GM12878 (cell line): ENCODE data around the gene RPS19BP1. TPM values are rescaled to one million over a fixed set of nuclear protein-coding genes. Genes with fewer than 3 reads are reported as not detected.

Source experiments
- ATAC-seq: fragments of 200-7000 bp; cut with Tn5 transposase; 3 replicates; pipeline ENCODE4 v1.9.1; 2020; ENCODE audit warnings: mild to moderate bottlenecking, moderate library complexity
- BruUV-seq: library from RNA; stranded (reverse); fragments of 400-500 nt; replicated peaks from 2 replicates; lab custom pipeline; 2021; lab: Mats Ljungman, UMichigan
- CTCF ChIA-PET: fragments of 300-600 bp; sonication (Branson Sonifier 250); formaldehyde crosslinking; extraction: SDS; loops from one replicate; lab custom pipeline; 2021; ENCODE audit warnings: inconsistent platforms; lab: Yijun Ruan, JAX
- POLR2A ChIA-PET: fragments of 350-600 bp; formaldehyde crosslinking; extraction: SDS; loops from one replicate; lab custom pipeline; 2021; ENCODE audit warnings: inconsistent platforms; lab: Charles Lee
- RAD21 ChIA-PET: fragments of 300-600 bp; sonication (Branson Sonifier 250); formaldehyde crosslinking; loops from one replicate; lab custom pipeline; 2023; ENCODE audit warnings: antibody characterized with exemption; ENCODE audit not compliant: unreplicated experiment; lab: Charles Lee
- SMC1A ChIA-PET: fragments of 300-600 bp; sonication (Branson Sonifier 250); formaldehyde crosslinking; loops from one replicate; lab custom pipeline; 2023; ENCODE audit not compliant: unreplicated experiment, uncharacterized antibody; lab: Charles Lee
- DNase-seq: peaks from one replicate; pipeline ENCODE4 v3.0.0-alpha.2; 2011; ENCODE audit warnings: low read depth, low spot score
- FAIRE-seq: peaks from 3 replicates; lab custom pipeline; 2011; peaks lifted over from hg19 to GRCh38; lab: Jason Lieb, UNC
- H2AFZ ChIP-seq: 2 replicates; pipeline ENCODE4 v1.6.0; 2011; ENCODE audit warnings: low read depth, low read length, control low read depth; ENCODE audit not compliant: control insufficient read depth
- H3K27ac ChIP-seq: 2 replicates; pipeline ENCODE4 v1.5.1; 2011; ENCODE audit warnings: control low read depth; ENCODE audit not compliant: control insufficient read depth, insufficient read depth
- H3K27me3 ChIP-seq, 2 experiments: replicated peaks in 1 of 2; 2 replicates each; pipeline versions ENCODE4 v1.6.0 to v1.6.1; 2011; ENCODE audit warnings: low read length in 1 of 2; ENCODE audit not compliant: control insufficient read depth in 2 of 2, insufficient read depth in 2 of 2
- H3K36me3 ChIP-seq, 2 experiments: 2 replicates each; pipeline ENCODE4 v1.5.1; 2011; ENCODE audit warnings: low read length in 1 of 2; ENCODE audit not compliant: control insufficient read depth in 2 of 2, insufficient read depth in 2 of 2
- H3K4me1 ChIP-seq: 2 replicates; pipeline ENCODE4 v1.6.1; 2011; ENCODE audit warnings: mild to moderate bottlenecking, low read length, moderate library complexity, mixed read lengths; ENCODE audit not compliant: control insufficient read depth, insufficient read depth
- H3K4me2 ChIP-seq: 2 replicates; pipeline ENCODE4 v1.6.0; 2011; ENCODE audit warnings: control low read depth; ENCODE audit not compliant: control insufficient read depth, insufficient read depth
- H3K4me3 ChIP-seq: fragments of 200-600 bp; sonication (generic); 2 replicates; pipeline ENCODE4 v1.5.1; 2016
- H3K79me2 ChIP-seq: 2 replicates; pipeline ENCODE4 v1.6.0; 2011; ENCODE audit warnings: low read length; ENCODE audit not compliant: control insufficient read depth, insufficient read depth
- H3K9ac ChIP-seq: 2 replicates; pipeline ENCODE4 v1.8.0; 2011; ENCODE audit warnings: low read length, control low read depth, mixed read lengths; ENCODE audit not compliant: control insufficient read depth, insufficient read depth
- H3K9me3 ChIP-seq: replicated peaks from 3 replicates; pipeline ENCODE4 v1.5.1; 2011; ENCODE audit warnings: mild to moderate bottlenecking, low read length; ENCODE audit not compliant: control insufficient read depth, insufficient read depth
- H4K20me1 ChIP-seq: 2 replicates; pipeline ENCODE4 v1.6.0; 2011; ENCODE audit not compliant: control insufficient read depth, insufficient read depth
- ATF3 ChIP-seq: IDR thresholded peaks from 2 replicates; pipeline ENCODE4 v1.6.1; 2011; ENCODE audit warnings: low read depth, mild to moderate bottlenecking, low read length, moderate library complexity, borderline replicate concordance; ENCODE audit errors: extremely low read depth
- BCL3 ChIP-seq: IDR thresholded peaks from 2 replicates; pipeline ENCODE4 v1.6.1; 2011; ENCODE audit warnings: borderline replicate concordance, low read depth, mild to moderate bottlenecking, moderate library complexity, low read length; ENCODE audit not compliant: insufficient read depth, poor library complexity, severe bottlenecking
- CREB1 ChIP-seq: IDR thresholded peaks from 2 replicates; pipeline ENCODE4 v1.6.1; 2012; ENCODE audit warnings: low read depth, mild to moderate bottlenecking, inconsistent platforms
- EGR1 ChIP-seq, 2 experiments: IDR thresholded peaks; 1 replicate in 1 of 2; 2 replicates in 1 of 2; pipeline ENCODE4 v1.6.1; 2011 to 2012; ENCODE audit warnings: low read depth in 2 of 2, low read length in 2 of 2, borderline replicate concordance in 1 of 2, mild to moderate bottlenecking in 1 of 2, moderate library complexity in 1 of 2
- FOS ChIP-seq: IDR thresholded peaks from 3 replicates; pipeline ENCODE4 v1.6.1; 2011; ENCODE audit warnings: borderline replicate concordance; ENCODE audit not compliant: insufficient read length; ENCODE audit errors: extremely low read depth
- JUNB ChIP-seq: IDR thresholded peaks from 2 replicates; pipeline ENCODE4 v1.6.1; 2016; ENCODE audit warnings: antibody characterized with exemption, mild to moderate bottlenecking
- LARP7 ChIP-seq: fragments of 450-650 bp; IDR thresholded peaks from 2 replicates; pipeline ENCODE4 v1.6.1; 2017; ENCODE audit warnings: mild to moderate bottlenecking
- MEF2A ChIP-seq: IDR thresholded peaks from 2 replicates; pipeline ENCODE4 v1.6.1; 2011; ENCODE audit warnings: low read depth, mild to moderate bottlenecking, low read length, moderate library complexity; ENCODE audit not compliant: insufficient read depth
- MLLT1 ChIP-seq: fragments of 450-650 bp; IDR thresholded peaks from 2 replicates; pipeline ENCODE4 v1.6.1; 2016; ENCODE audit warnings: mild to moderate bottlenecking
- MYB ChIP-seq: fragments of 150-350 bp; IDR thresholded peaks from 2 replicates; pipeline ENCODE4 v1.6.1; 2014; ENCODE audit warnings: mild to moderate bottlenecking, low read depth, low read length, borderline replicate concordance
- NFIC ChIP-seq: IDR thresholded peaks from 2 replicates; pipeline ENCODE4 v1.6.1; 2012; ENCODE audit warnings: low read depth, mild to moderate bottlenecking, inconsistent platforms, low read length, moderate library complexity
- SMARCA5 ChIP-seq: fragments of 450-650 bp; IDR thresholded peaks from 2 replicates; pipeline ENCODE4 v1.6.1; 2017; ENCODE audit warnings: mild to moderate bottlenecking
- SPI1 ChIP-seq: IDR thresholded peaks from 2 replicates; pipeline ENCODE4 v1.6.1; 2011; ENCODE audit warnings: low read depth, mild to moderate bottlenecking, low read length, moderate library complexity, borderline replicate concordance; ENCODE audit not compliant: insufficient read depth
- USF1 ChIP-seq: IDR thresholded peaks from 2 replicates; pipeline ENCODE4 v1.6.1; 2011; ENCODE audit warnings: borderline replicate concordance, low read depth, mild to moderate bottlenecking, moderate library complexity, mixed read lengths, low read length; ENCODE audit not compliant: insufficient read depth; ENCODE audit errors: extremely low read length
- ZBTB4 ChIP-seq: fragments of 450-650 bp; formaldehyde crosslinking; IDR thresholded peaks from 2 replicates; pipeline ENCODE4 v1.4.0; 2022; ENCODE audit warnings: mild to moderate bottlenecking, moderate library complexity
- WGBS: methylation state at CpG from one replicate; pipeline ENCODE4 v1.1.6; 2016; ENCODE audit warnings: low lambda C conversion rate; ENCODE audit not compliant: insufficient replicate concordance, insufficient coverage; ENCODE audit errors: missing lambda C conversion rate; 5-methylcytosine and 5-hydroxymethylcytosine counted together
- in situ Hi-C: fragments of 300-500 bp; cut with MboI; formaldehyde crosslinking; loops from 9 replicates; pipeline ENCODE4 v1.14.3; 2018; ENCODE audit warnings: mixed read lengths
- intact Hi-C: fragments of 100-400 bp; cut with micrococcal nuclease; formaldehyde crosslinking; loops from one replicate; pipeline ENCODE4 v1.14.2; 2022; ENCODE audit not compliant: unreplicated experiment
- polyA plus RNA-seq, 11 experiments: library from polyadenylated mRNA; depleted of rRNA in 4 of 11; unstranded in 6 of 11; stranded (reverse) in 5 of 11; fragments of >200 nt; fragmentation: Nextera tagmentation in 4 of 11; fragmentation: Illumina TruSeq in 1 of 11; extraction: Ambion mirVana in 4 of 11; extraction: Trizol in 1 of 11; gene quantifications; 1 replicate in 1 of 11; 2 replicates in 10 of 11; pipeline versions ENCODE4 v1.2.1 to v1.2.3, GENCODE V29; 2011 to 2016; ENCODE audit warnings: inconsistent platforms in 2 of 11, missing spikeins in 2 of 11, low read depth in 1 of 11
- total RNA-seq, 4 experiments: library from RNA; depleted of rRNA in 3 of 4; stranded (reverse); fragments of >200 nt in 3 of 4; fragmentation: Illumina TruSeq in 1 of 4; extraction: Trizol in 1 of 4; gene quantifications; 2 replicates each; pipeline versions ENCODE4 v1.2.1 to v1.2.3, GENCODE V29; 2013 to 2021

The RPS19BP1 gene
- total and polyA plus RNA-seq, 10 of the 15 experiments (the other 5 are each of a cell fraction or from before 2014, with no cell fraction given) = 2.7 to 206 (median 78.6) TPM

GRCh38 chr22:39482768-39483167 is 49.8 kb downstream of the RPS19BP1 start:
- 89% methylated on average over 3 of the region's 3 CpGs for WGBS
- ATAC-seq (no peak), DNase-seq (no peak), FAIRE-seq (no peak)
- ChIA-PET CTCF (interaction anchor here (1.6 to 2.3 kb wide), 4 partner anchors 11 to 83 kb away, joined by 5 to 11 read pairs (median 6); partner anchors contain the start of gene TAB1), SMC1A (interaction anchor here (0.9 to 1.3 kb wide), 4 partner anchors 11 to 91 kb away, joined by 3 to 4 read pairs (median 4); partner anchors contain the start of gene TAB1), POLR2A (interaction anchor here (0.6 kb wide), 1 partner anchor 96 kb away, joined by 4 read pairs; no protein-coding TSS in a partner anchor), RAD21 (interaction anchor here (0.8 kb wide), 1 partner anchor 29 kb away, joined by 3 read pairs; no protein-coding TSS in a partner anchor)
- Histone ChIP-seq H4K20me1 (no peaks in the 10 kb centered on the region), H3K27me3 (no peaks in the 10 kb centered on the region), H3K4me3 (no peak overlapping the region), H3K9ac (no peak overlapping the region), H3K79me2 (peaks cover 1% of the 10 kb centered on the region), H2AFZ (no peak overlapping the region), H3K4me1 (no peaks in the 10 kb centered on the region), H3K9me3 (no peaks in the 10 kb centered on the region), H3K27ac (no peak overlapping the region), H3K4me2 (no peak overlapping the region), H3K36me3 (peaks cover 8 to 24% of the 10 kb centered on the region in 2 experiments; a peak in 3 of 4 replicates)
- intact Hi-C loops (no loop called here), in situ Hi-C loops (no loop called here)
- no TSS peak for BruUV-seq
- TF ChIP-seq CREB1 = no peak
- no peak for TF ChIP-seq FOS
- no peak for TF ChIP-seq LARP7
- TF ChIP-seq NFIC = no peak
- TF ChIP-seq JUNB = no peak
- TF ChIP-seq ZBTB4 (CRISPR knock-in tag) = no peak
- no peak for TF ChIP-seq BCL3
- TF ChIP-seq MYB = no peak
- TF ChIP-seq SPI1 = no peak
- no peak for TF ChIP-seq USF1
- no peak for TF ChIP-seq SMARCA5
- no peak for TF ChIP-seq MLLT1
- TF ChIP-seq ATF3 = no peak
- no peak for TF ChIP-seq MEF2A
- no peak for TF ChIP-seq EGR1 (IDR thresholded peaks at IDR 0.05; ENCODE audit: borderline replicate concordance in 1 of 2, low read depth in 2 of 2, low read length in 2 of 2)
